WTC11 (cell line): Measurements from ENCODE around the gene SPEM3. TPM values are rescaled to one million over a fixed set of nuclear protein-coding genes. Genes with fewer than 3 reads are reported as not detected.

ENCODE experiments used
- ATAC-seq: fragments of 200-7000 bp; cut with Tn5 transposase; 2 replicates; pipeline ENCODE4 v1.10.0; 2021; ENCODE audit warnings: mild to moderate bottlenecking, moderate library complexity
- CTCF ChIA-PET: fragments of 300-600 bp; sonication (Branson Sonifier 250); formaldehyde crosslinking; loops from one replicate; lab custom pipeline; 2021; ENCODE audit warnings: antibody characterized with exemption; lab: Charles Lee
- POLR2A ChIA-PET: fragments of 350-600 bp; sonication (Branson Sonifier 250); formaldehyde crosslinking; loops from one replicate; lab custom pipeline; 2021; ENCODE audit warnings: antibody characterized with exemption; lab: Charles Lee
- DNase-seq: peaks from one replicate; pipeline ENCODE4 v3.0.0; 2021; ENCODE audit warnings: low spot score
- H3K27ac Mint-ChIP-seq: 2 replicates; pipeline ENCODE4 v1.8.0; 2021; ENCODE audit warnings: mixed read lengths
- H3K27me3 Mint-ChIP-seq: 2 replicates; pipeline ENCODE4 v1.8.0; 2021; ENCODE audit warnings: low read depth, mild to moderate bottlenecking, moderate library complexity, mixed read lengths
- H3K36me3 Mint-ChIP-seq: 2 replicates; pipeline ENCODE4 v1.8.0; 2021; ENCODE audit warnings: mixed read lengths
- H3K4me1 Mint-ChIP-seq: 2 replicates; pipeline ENCODE4 v1.8.0; 2022; ENCODE audit warnings: mixed read lengths
- H3K4me3 Mint-ChIP-seq: 2 replicates; pipeline ENCODE4 v1.8.0; 2021; ENCODE audit warnings: mild to moderate bottlenecking, moderate library complexity, mixed read lengths
- H3K9me3 Mint-ChIP-seq: 2 replicates; pipeline ENCODE4 v1.8.0; 2021; ENCODE audit warnings: mixed read lengths
- CBFB ChIP-seq: sonication (generic); formaldehyde crosslinking; IDR thresholded peaks from 2 replicates; pipeline ENCODE4 v1.8.1; 2022; ENCODE audit warnings: mild to moderate bottlenecking, low read depth, missing genetic modification reagents
- CREM ChIP-seq: sonication (generic); formaldehyde crosslinking; IDR thresholded peaks from 2 replicates; pipeline ENCODE4 v1.8.1; 2022; ENCODE audit warnings: mild to moderate bottlenecking, missing genetic modification reagents, moderate library complexity
- ELF4 ChIP-seq: sonication (generic); formaldehyde crosslinking; IDR thresholded peaks from 2 replicates; pipeline ENCODE4 v1.8.1; 2022; ENCODE audit warnings: low read depth, mild to moderate bottlenecking, moderate library complexity, missing genetic modification reagents
- GTF2I ChIP-seq: fragments of 250-450 bp; sonication (Bioruptor Pico); conservative IDR thresholded peaks from 2 replicates; pipeline ENCODE4 v1.4.0; 2021; ENCODE audit warnings: mild to moderate bottlenecking
- KAT7 ChIP-seq: sonication (generic); formaldehyde crosslinking; IDR thresholded peaks from 2 replicates; pipeline ENCODE4 v1.8.1; 2023; ENCODE audit warnings: missing genetic modification reagents, mild to moderate bottlenecking, borderline replicate concordance
- NFYB ChIP-seq: sonication (generic); formaldehyde crosslinking; conservative IDR thresholded peaks from 2 replicates; pipeline ENCODE4 v1.8.0; 2022; ENCODE audit warnings: low read depth, missing genetic modification reagents
- NR1H2 ChIP-seq: sonication (generic); formaldehyde crosslinking; IDR thresholded peaks from 2 replicates; pipeline ENCODE4 v1.9.0; 2021; ENCODE audit warnings: mild to moderate bottlenecking, moderate library complexity, missing genetic modification reagents
- total RNA-seq: library from RNA; stranded (reverse); gene quantifications from 3 replicates; pipeline ENCODE4 v1.2.3, GENCODE V29; 2021
- TF ChIP-seq, protein P1 (sequence below): sonication (generic); formaldehyde crosslinking; IDR thresholded peaks from 2 replicates; pipeline ENCODE4 v1.8.0; 2022; ENCODE audit warnings: mild to moderate bottlenecking, missing genetic modification reagents
- TF ChIP-seq, protein P2 (sequence below): sonication (generic); formaldehyde crosslinking; IDR thresholded peaks from 2 replicates; pipeline ENCODE4 v1.8.1; 2023; ENCODE audit warnings: mild to moderate bottlenecking, missing genetic modification reagents, moderate library complexity
- TF ChIP-seq, protein P3 (sequence below): sonication (generic); formaldehyde crosslinking; conservative IDR thresholded peaks from 2 replicates; pipeline ENCODE4 v1.8.1; 2023; ENCODE audit warnings: mild to moderate bottlenecking, low read depth, missing genetic modification reagents, moderate library complexity
- TF ChIP-seq, protein P4 (sequence below): fragments of 200-600 bp; IDR thresholded peaks from 2 replicates; pipeline ENCODE4 v1.8.0; 2022; ENCODE audit warnings: antibody characterized with exemption
- TF ChIP-seq, protein P5 (sequence below): sonication (generic); formaldehyde crosslinking; IDR thresholded peaks from 2 replicates; pipeline ENCODE4 v1.8.0; 2023; ENCODE audit warnings: missing genetic modification reagents, mild to moderate bottlenecking, borderline replicate concordance
- TF ChIP-seq, protein P6 (sequence below): fragments of 250-450 bp; sonication (Bioruptor Pico); IDR thresholded peaks from 2 replicates; pipeline ENCODE4 v1.9.0; 2021; ENCODE audit warnings: moderate library complexity, mild to moderate bottlenecking, inconsistent platforms, borderline replicate concordance
- TF ChIP-seq, protein P7 (sequence below): sonication (generic); formaldehyde crosslinking; IDR thresholded peaks from 2 replicates; pipeline ENCODE4 v1.8.1; 2022; ENCODE audit warnings: low read depth, mild to moderate bottlenecking, moderate library complexity, missing genetic modification reagents, borderline replicate concordance
- TF ChIP-seq, protein P8 (sequence below): sonication (generic); formaldehyde crosslinking; IDR thresholded peaks from 2 replicates; pipeline ENCODE4 v1.8.1; 2023; ENCODE audit warnings: mild to moderate bottlenecking, moderate library complexity, missing genetic modification reagents
- TF ChIP-seq, protein P9 (sequence below): fragments of 250-450 bp; sonication (Bioruptor Pico); IDR thresholded peaks from 2 replicates; pipeline ENCODE4 v1.9.0; 2021; ENCODE audit warnings: mild to moderate bottlenecking

Gene SPEM3
- total RNA-seq, 1 experiment from 2014 or later: not detected

DNA sequence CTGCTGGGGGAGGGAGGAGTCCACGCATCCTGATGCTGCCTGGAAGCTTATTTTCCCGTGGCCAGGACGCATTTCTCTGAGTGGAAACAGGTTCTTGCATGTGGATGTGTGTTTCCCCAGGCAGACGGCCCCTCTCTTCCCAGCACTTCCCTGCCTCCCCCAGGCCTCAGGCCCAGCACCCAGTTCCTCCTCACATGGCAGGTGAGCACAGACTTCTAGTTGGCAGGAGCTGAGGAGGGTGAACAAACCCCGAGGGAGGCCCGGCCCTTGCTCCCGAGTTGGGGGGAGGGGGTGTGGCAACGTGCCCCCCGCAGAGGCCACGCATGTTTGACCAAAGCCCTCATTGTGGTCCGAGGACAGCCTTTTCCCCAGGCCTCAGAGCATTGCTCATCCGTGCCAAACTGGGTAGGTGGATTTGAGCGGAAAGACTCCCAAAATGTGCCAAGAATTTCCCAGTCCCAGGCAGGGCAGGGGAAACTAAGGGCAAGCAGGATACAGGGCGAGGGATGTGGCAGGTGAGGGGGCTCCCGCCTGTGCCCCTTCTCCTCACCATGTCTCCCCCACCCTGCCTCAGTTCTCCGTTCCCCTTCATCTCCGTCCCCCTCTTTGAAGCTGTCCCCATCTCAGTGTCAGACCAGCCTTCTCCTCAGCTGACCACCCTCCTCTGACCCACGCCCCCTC, 10.0 kb upstream of the SPEM3 start:
- Mint-ChIP-seq H3K4me1 (peaks cover 15% of the 10 kb centered on the region), H3K36me3 (peaks cover 15% of the 10 kb centered on the region; the same call in 1 of the 2 replicates), H3K27ac (no peak overlapping the region), H3K4me3 (no peak overlapping the region), H3K27me3 (no peaks in the 10 kb centered on the region), H3K9me3 (no peaks in the 10 kb centered on the region)
- ChIA-PET CTCF (interaction anchor here (1.4 to 2.0 kb wide), 4 partner anchors 15 to 38 kb away, joined by 3 to 7 read pairs (median 6); partner anchors contain the start of genes PLSCR3, TMEM102 and TMEM256), POLR2A (no interaction called here)
- ATAC-seq (no peak), DNase-seq (no peak)
- TF ChIP-seq, protein P1, sequence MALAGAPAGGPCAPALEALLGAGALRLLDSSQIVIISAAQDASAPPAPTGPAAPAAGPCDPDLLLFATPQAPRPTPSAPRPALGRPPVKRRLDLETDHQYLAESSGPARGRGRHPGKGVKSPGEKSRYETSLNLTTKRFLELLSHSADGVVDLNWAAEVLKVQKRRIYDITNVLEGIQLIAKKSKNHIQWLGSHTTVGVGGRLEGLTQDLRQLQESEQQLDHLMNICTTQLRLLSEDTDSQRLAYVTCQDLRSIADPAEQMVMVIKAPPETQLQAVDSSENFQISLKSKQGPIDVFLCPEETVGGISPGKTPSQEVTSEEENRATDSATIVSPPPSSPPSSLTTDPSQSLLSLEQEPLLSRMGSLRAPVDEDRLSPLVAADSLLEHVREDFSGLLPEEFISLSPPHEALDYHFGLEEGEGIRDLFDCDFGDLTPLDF (CRISPR knock-in tag): no peak
- TF ChIP-seq NFYB (CRISPR knock-in tag): no peak
- no peak for TF ChIP-seq NR1H2 (CRISPR knock-in tag)
- no peak for TF ChIP-seq KAT7 (CRISPR knock-in tag)
- TF ChIP-seq, protein P2, sequence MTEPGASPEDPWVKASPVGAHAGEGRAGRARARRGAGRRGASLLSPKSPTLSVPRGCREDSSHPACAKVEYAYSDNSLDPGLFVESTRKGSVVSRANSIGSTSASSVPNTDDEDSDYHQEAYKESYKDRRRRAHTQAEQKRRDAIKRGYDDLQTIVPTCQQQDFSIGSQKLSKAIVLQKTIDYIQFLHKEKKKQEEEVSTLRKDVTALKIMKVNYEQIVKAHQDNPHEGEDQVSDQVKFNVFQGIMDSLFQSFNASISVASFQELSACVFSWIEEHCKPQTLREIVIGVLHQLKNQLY (CRISPR knock-in tag): no peak
- TF ChIP-seq, protein P3, sequence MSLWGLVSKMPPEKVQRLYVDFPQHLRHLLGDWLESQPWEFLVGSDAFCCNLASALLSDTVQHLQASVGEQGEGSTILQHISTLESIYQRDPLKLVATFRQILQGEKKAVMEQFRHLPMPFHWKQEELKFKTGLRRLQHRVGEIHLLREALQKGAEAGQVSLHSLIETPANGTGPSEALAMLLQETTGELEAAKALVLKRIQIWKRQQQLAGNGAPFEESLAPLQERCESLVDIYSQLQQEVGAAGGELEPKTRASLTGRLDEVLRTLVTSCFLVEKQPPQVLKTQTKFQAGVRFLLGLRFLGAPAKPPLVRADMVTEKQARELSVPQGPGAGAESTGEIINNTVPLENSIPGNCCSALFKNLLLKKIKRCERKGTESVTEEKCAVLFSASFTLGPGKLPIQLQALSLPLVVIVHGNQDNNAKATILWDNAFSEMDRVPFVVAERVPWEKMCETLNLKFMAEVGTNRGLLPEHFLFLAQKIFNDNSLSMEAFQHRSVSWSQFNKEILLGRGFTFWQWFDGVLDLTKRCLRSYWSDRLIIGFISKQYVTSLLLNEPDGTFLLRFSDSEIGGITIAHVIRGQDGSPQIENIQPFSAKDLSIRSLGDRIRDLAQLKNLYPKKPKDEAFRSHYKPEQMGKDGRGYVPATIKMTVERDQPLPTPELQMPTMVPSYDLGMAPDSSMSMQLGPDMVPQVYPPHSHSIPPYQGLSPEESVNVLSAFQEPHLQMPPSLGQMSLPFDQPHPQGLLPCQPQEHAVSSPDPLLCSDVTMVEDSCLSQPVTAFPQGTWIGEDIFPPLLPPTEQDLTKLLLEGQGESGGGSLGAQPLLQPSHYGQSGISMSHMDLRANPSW: no peak
- TF ChIP-seq CBFB (CRISPR knock-in tag): no peak
- TF ChIP-seq, protein P4, sequence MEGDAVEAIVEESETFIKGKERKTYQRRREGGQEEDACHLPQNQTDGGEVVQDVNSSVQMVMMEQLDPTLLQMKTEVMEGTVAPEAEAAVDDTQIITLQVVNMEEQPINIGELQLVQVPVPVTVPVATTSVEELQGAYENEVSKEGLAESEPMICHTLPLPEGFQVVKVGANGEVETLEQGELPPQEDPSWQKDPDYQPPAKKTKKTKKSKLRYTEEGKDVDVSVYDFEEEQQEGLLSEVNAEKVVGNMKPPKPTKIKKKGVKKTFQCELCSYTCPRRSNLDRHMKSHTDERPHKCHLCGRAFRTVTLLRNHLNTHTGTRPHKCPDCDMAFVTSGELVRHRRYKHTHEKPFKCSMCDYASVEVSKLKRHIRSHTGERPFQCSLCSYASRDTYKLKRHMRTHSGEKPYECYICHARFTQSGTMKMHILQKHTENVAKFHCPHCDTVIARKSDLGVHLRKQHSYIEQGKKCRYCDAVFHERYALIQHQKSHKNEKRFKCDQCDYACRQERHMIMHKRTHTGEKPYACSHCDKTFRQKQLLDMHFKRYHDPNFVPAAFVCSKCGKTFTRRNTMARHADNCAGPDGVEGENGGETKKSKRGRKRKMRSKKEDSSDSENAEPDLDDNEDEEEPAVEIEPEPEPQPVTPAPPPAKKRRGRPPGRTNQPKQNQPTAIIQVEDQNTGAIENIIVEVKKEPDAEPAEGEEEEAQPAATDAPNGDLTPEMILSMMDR: no peak
- TF ChIP-seq GTF2I (CRISPR knock-in tag): no peak
- no peak for TF ChIP-seq CREM (CRISPR knock-in tag)
- TF ChIP-seq, protein P5, sequence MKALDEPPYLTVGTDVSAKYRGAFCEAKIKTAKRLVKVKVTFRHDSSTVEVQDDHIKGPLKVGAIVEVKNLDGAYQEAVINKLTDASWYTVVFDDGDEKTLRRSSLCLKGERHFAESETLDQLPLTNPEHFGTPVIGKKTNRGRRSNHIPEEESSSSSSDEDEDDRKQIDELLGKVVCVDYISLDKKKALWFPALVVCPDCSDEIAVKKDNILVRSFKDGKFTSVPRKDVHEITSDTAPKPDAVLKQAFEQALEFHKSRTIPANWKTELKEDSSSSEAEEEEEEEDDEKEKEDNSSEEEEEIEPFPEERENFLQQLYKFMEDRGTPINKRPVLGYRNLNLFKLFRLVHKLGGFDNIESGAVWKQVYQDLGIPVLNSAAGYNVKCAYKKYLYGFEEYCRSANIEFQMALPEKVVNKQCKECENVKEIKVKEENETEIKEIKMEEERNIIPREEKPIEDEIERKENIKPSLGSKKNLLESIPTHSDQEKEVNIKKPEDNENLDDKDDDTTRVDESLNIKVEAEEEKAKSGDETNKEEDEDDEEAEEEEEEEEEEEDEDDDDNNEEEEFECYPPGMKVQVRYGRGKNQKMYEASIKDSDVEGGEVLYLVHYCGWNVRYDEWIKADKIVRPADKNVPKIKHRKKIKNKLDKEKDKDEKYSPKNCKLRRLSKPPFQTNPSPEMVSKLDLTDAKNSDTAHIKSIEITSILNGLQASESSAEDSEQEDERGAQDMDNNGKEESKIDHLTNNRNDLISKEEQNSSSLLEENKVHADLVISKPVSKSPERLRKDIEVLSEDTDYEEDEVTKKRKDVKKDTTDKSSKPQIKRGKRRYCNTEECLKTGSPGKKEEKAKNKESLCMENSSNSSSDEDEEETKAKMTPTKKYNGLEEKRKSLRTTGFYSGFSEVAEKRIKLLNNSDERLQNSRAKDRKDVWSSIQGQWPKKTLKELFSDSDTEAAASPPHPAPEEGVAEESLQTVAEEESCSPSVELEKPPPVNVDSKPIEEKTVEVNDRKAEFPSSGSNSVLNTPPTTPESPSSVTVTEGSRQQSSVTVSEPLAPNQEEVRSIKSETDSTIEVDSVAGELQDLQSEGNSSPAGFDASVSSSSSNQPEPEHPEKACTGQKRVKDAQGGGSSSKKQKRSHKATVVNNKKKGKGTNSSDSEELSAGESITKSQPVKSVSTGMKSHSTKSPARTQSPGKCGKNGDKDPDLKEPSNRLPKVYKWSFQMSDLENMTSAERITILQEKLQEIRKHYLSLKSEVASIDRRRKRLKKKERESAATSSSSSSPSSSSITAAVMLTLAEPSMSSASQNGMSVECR (CRISPR knock-in tag): no peak
- no peak for TF ChIP-seq ELF4 (CRISPR knock-in tag)
- TF ChIP-seq, protein P6, sequence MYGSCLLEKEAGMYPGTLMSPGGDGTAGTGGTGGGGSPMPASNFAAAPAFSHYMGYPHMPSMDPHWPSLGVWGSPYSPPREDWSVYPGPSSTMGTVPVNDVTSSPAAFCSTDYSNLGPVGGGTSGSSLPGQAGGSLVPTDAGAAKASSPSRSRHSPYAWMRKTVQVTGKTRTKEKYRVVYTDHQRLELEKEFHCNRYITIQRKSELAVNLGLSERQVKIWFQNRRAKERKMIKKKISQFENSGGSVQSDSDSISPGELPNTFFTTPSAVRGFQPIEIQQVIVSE (CRISPR knock-in tag): no peak
- TF ChIP-seq, protein P7, sequence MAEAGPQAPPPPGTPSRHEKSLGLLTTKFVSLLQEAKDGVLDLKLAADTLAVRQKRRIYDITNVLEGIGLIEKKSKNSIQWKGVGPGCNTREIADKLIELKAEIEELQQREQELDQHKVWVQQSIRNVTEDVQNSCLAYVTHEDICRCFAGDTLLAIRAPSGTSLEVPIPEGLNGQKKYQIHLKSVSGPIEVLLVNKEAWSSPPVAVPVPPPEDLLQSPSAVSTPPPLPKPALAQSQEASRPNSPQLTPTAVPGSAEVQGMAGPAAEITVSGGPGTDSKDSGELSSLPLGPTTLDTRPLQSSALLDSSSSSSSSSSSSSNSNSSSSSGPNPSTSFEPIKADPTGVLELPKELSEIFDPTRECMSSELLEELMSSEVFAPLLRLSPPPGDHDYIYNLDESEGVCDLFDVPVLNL (CRISPR knock-in tag): no peak
- TF ChIP-seq, protein P8, sequence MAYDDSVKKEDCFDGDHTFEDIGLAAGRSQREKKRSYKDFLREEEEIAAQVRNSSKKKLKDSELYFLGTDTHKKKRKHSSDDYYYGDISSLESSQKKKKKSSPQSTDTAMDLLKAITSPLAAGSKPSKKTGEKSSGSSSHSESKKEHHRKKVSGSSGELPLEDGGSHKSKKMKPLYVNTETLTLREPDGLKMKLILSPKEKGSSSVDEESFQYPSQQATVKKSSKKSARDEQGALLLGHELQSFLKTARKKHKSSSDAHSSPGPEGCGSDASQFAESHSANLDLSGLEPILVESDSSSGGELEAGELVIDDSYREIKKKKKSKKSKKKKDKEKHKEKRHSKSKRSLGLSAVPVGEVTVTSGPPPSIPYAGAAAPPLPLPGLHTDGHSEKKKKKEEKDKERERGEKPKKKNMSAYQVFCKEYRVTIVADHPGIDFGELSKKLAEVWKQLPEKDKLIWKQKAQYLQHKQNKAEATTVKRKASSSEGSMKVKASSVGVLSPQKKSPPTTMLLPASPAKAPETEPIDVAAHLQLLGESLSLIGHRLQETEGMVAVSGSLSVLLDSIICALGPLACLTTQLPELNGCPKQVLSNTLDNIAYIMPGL (CRISPR knock-in tag): no peak
- TF ChIP-seq, protein P9, sequence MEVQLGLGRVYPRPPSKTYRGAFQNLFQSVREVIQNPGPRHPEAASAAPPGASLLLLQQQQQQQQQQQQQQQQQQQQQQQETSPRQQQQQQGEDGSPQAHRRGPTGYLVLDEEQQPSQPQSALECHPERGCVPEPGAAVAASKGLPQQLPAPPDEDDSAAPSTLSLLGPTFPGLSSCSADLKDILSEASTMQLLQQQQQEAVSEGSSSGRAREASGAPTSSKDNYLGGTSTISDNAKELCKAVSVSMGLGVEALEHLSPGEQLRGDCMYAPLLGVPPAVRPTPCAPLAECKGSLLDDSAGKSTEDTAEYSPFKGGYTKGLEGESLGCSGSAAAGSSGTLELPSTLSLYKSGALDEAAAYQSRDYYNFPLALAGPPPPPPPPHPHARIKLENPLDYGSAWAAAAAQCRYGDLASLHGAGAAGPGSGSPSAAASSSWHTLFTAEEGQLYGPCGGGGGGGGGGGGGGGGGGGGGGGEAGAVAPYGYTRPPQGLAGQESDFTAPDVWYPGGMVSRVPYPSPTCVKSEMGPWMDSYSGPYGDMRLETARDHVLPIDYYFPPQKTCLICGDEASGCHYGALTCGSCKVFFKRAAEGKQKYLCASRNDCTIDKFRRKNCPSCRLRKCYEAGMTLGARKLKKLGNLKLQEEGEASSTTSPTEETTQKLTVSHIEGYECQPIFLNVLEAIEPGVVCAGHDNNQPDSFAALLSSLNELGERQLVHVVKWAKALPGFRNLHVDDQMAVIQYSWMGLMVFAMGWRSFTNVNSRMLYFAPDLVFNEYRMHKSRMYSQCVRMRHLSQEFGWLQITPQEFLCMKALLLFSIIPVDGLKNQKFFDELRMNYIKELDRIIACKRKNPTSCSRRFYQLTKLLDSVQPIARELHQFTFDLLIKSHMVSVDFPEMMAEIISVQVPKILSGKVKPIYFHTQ (CRISPR knock-in tag): no peak
